Endometrial microvascular endothelial cells (primary cell): Measurements from ENCODE around the gene HIVEP1. TPM values are rescaled to one million over a fixed set of nuclear protein-coding genes. Genes with fewer than 3 reads are reported as not detected.
"Not testable (repeated sequence)": the region's sequence is repeated elsewhere in the genome, so short reads cannot be mapped to it uniquely, and the experiment has no call there.

ENCODE experiments used
- in situ Hi-C: cut with HindIII; loops from 2 replicates; pipeline ENCODE4 v1.10.0; 2017; ENCODE audit warnings: low sequenced_read_pairs, low pct_unique_long_range_greater_than_20kb; ENCODE audit errors: inconsistent ontology term
- total RNA-seq: library from RNA; depleted of rRNA; stranded (reverse); fragments of >200 nt; gene quantifications from one replicate; pipeline ENCODE4 v1.2.3, GENCODE V29; 2015; ENCODE audit errors: inconsistent ontology term

Gene HIVEP1
- total RNA-seq, 1 donor from 2014 or later: 23.0 TPM

DNA sequence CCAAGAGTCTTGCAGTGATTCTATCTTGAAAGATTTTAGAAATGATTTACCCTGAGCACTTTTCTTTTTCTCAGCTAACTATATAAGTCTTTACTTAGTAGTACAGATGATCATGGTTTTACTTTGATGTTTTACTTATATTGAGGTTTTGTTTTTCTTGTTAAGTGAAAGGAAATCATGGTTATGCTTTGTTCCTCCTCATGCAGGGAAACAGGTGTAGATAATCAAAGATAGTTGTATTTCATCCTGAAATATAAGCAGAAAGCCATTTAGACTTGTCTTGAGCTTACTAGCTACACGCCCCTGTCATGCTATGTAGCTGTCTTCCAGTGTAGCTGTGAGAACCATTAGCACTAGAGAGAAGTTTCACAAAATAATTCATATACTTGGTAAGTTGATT, 113.9 kb downstream of the HIVEP1 start:
- in situ Hi-C loops: no loop called here

DNA sequence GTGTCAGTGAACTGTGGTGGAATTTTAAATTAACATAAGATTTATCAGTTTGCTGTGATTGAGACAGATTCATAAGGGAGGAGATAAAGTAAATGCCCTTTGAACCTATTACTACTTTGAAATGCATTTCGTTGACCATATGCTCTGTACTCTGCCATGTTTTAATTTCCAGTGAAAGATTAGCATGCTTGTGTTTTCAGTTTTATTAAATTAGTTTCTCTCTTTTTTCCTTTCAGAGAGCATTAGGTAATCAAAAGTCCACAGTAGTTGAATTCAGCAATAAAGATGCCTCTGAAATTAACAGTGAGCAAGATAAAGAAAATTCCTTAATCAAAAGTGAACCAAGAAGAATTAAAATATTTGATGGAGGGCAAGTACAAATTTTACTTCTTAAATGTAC, 117.4 kb downstream of the HIVEP1 start:
- in situ Hi-C loops: no loop called here

DNA sequence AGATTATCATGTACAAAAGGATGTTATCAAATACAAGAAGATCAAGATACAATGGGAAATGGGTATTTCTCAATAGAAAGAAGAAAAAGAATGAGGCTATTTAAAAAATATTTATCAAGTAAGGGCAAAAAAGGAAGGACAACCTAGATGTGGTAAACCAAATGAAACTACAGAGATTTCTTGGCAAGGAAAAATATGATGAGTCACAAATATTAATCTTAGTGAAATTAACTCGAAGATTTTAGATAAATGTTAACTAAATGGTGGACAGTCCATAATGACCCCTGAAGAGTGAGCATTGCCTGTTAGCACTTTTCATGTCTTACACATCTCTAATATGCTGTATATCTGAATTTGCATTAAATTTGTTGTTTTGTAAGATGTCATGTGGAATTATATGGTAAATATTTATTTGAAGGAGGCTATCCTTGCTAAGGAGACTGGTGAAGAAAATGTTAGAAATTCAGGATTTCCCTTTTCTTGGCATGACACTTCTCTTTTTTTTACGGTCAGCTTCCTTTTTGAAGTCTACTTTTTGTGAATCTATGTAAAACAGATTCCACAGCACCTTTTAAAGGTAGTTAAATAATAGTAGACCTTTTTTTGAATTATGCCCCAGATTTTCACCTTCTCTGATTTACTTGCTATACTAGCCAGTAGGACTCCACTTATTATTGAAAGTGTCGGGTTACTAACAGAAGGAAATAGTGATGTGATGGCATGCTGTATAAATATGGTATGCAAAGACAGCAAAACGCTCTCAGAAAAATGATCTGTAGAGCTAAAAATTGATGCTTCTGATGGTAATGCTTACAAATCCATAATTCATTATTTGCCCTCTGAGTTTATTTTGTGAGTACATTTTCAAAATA, 120.5 kb downstream of the HIVEP1 start:
- in situ Hi-C loops: no loop called here

DNA sequence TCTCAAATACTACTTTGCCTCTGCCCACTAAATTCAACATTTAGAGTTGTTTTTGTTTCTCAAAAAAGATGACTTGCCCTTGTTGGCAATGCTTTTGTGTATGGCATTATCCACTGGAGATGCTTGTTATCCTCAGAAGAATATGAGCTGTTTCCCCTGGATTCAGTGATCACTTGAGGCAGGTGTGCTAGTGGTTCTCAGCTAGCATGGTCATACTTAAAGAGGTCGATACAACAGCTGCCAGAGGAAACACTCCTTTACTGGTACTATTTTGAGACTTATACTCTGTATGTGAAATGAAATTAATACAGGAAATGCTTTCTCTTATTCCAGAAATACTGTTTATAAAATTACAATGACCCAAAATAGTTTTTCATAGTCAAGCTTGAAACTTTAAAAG, 122.5 kb downstream of the HIVEP1 start:
- in situ Hi-C loops: no loop called here

DNA sequence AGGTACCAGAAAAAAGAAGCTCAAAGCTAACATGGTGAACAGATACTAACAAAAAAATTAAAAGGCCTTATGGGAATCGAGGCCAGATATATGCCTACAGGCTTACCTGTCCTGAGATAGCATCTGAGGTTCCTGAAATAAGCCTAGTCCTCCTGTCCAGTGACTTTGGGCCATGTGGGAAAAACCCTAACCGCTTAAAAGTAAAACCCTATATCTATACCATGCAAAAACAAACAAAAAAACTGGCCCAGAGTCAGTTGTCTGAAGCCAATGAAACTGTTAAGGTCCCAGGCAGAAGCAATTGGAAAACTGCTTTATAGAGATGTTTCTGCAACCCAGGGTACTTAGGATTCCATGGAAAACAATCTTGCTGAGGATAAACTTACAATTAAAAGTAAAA, 122.9 kb downstream of the HIVEP1 start:
- in situ Hi-C loops: no loop called here

DNA sequence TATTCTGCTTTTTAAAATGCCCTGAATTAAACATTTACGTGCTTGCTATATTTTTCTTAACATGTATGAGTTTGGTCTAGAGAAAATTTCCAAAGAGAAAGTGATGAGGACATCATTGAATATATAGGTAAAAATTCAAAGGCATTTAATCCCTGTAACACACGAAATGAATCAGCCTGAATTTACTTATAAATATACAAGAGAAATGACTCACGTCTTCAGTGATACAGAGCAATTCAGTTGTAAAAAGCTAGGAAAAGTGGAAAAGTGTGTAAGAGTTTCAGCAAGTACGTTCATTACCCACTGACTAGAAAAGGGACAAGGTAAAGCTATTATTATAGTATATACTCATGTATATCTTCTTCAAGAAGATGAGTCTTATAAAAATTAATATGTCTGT, 124.8 kb downstream of the HIVEP1 start:
- in situ Hi-C loops: no loop called here

DNA sequence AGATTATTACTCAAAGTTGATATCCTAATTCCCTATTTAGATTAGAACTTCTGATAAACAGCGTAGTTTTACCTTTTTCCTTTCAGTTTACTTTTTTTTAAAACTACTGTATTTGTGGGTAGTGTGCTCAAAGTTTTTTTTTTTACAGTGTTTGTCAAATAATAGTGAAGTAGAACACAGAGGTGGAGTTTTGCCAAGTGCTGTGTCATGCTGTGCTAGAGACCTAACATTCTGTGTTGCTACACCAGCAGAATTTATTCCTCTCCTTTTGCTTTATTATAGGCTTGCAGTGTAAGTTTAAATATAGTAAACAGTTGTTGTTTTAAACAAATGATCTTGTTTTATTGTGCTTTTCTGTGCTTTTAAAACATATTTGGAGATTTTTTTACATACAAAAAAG, 125.4 kb downstream of the HIVEP1 start:
- in situ Hi-C loops: no loop called here

DNA sequence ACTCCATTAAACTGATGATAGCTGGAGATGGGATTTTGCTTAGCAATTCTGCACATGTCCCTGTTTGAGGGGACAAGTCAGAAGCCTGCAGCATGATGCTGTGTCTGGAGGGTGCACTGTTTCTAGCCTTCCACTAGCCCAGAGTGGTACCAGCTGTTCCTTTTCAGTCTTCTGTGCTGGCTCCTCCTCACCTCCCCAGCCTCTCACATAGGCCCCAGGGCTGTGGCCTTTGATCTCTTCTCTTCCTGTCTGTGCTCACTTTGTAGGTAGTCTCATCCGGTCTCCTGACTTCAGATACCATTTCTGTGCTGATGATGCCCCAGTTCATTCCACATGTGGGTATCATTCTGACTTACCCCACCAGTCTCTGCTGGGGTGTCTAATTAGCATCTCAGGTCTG, 126.3 kb downstream of the HIVEP1 start:
- in situ Hi-C loops: no loop called here

DNA sequence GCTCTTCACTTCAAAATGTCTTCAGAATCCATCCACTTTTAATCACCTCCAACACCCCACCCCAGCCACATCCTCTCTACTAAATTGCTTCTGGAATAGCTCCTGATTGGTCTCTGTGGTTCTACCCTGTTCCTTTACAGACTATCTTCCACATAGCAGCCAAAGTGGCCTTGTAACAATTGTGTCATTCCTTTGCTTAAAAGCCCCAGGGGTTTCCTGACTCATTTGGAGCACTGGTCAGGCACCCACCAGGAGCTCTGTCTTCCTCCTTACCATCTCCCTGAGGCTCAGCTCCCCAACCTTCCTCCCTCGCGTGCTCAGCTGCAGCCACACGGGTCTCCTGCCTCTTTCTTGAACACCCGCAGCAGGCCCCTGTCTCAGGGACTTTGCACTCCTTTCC, 126.8 kb downstream of the HIVEP1 start:
- in situ Hi-C loops: no loop called here

DNA sequence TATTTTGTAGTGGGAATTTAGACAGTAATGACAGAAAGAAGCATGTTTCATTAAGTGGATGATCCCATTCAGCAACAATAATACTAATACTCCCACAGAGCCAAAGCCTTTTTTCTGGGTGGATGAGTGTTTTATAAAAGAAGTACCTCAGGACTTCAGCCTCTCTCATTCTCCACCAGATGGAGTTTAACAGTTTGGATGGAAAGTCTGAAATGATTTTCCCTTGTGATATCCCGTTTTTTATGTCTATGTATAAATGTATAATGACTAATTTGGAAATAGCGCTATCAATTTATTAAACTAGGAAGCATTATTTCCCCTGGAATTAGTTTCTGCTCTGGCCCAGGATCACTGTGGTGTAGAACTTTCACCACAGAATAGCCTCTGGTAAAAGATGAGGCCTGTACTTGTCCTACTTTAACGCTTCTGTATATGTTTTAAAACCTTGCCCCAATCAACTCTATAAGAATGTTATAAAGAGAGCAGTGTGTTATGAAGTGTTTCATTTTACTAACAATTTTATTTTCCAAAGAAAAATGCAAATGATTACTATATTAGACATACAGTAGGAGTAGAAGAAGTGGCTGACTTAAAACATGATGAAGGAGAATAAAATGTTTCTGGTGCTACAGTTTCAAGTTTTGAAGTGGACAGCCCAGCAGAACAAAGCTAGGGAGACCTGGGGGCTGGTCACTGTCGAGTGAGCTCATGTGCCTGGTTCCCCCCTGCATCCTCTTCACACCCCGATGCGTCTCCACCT, 135.6 kb downstream of the HIVEP1 start:
- in situ Hi-C loops: no loop called here

DNA sequence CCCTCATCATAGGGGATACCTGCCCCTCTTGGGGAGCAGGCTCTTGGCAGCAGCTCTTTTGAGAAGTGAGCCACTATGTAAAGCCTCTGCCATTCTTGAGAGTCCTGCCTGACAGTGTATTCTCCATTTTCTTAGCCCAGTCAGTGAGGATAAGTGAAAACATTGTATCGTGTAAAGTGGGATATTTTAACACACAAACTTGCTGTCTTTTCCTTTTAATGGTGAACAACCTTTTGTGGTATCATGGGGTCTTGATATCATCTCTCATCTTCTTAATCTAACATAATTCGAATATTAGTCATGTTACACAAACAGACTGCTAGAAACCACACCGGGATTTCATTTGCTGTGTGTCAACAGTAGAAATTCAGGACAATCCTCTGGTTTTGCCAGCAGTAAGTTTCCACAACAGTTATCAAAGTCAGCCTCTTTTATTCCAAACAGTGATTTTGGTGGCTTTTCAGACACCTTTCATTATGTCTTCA, 136.2 kb downstream of the HIVEP1 start:
- in situ Hi-C loops: no loop called here

DNA sequence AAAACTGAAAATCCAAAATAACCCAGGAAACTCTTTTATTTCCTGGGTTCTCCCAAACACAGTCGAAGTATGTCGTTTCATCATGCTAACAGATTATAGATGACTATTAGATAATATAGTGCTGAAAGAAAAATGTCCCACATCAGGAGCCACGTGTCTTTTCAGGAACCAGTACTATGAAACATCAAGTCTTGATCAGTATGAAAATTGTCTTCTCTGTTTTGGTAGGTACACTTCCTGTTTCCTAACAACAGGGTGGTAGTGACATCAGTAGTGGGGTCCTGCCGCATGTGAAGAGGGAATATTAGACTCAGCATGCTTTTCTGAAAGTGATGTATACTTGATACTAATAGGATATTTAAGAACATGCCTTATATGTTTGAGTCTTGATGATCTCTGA, 136.7 kb downstream of the HIVEP1 start:
- in situ Hi-C loops: no loop called here

DNA sequence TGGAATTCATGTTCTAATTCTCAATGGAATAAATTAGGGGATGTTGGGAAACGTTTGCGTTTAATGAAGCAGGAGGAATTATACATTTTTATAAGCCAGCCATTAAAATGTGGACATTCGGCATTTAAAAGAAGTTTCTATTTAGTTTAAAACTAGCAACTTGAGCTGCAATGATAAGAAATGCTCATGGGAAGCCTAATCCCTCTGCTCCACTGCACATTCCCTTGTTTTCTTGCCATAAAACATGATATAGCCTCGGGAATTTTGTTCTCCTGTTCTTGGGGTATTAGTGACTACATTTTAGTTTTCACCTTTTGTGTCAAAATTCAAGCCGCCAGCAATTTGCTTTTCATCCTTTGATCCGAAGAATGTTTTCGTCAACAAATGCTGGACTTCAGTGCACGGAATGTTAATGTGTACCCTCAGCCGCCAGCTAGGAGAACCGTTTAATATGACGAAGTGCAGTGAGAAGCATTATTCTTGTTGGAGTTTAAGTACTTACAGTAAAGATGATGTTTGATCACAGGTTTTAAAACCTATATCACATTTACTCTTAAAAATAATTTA, 137.9 kb downstream of the HIVEP1 start:
- in situ Hi-C loops: no loop called here

DNA sequence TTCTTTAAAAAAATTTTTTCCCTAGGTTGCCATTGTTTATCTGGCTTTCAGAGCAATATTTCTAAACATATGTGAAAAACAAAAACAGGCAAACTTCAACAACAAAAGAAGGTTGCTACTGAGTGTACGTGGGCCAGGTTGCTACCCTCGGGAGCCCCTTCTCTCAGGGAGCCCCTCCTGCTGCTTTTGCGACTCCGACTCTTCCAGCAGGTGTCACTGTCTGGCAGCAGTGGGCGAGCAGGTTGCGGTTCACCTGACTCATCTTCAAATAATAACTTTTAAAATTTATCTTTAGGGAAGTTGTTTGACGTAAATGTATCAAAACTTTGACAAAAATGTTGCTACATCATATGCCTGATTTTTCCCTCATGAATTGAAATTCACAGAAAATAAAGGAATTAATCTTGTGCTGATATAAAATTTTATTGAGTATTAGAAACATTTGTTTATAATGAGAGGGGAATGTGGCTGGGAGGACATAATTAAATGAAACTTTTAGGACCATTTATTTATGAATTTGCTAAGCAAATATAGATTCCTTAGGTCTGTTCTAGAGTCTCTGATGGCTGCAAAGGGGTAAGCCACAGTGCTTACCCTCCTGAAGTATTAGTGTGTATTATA, 138.8 kb downstream of the HIVEP1 start:
- in situ Hi-C loops: no loop called here

DNA sequence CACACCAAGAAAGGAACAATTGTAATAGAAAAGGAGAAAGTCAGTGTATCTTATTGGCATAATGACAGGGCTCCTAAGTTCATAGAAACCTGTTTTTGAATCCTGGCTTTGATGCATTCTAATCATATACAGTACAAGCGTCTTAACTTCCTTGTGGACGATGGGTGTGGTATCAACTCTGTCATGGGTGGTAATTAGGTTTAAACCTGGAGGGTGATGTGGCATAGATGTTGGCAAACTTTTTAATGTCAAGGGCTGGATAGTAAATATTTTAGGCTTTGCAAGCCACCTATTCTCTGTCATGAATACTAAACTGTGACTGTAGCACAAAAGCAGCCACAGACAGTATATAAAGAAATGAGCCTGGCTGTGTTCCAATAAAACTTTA, 139.3 kb downstream of the HIVEP1 start:
- in situ Hi-C loops: no loop called here

DNA sequence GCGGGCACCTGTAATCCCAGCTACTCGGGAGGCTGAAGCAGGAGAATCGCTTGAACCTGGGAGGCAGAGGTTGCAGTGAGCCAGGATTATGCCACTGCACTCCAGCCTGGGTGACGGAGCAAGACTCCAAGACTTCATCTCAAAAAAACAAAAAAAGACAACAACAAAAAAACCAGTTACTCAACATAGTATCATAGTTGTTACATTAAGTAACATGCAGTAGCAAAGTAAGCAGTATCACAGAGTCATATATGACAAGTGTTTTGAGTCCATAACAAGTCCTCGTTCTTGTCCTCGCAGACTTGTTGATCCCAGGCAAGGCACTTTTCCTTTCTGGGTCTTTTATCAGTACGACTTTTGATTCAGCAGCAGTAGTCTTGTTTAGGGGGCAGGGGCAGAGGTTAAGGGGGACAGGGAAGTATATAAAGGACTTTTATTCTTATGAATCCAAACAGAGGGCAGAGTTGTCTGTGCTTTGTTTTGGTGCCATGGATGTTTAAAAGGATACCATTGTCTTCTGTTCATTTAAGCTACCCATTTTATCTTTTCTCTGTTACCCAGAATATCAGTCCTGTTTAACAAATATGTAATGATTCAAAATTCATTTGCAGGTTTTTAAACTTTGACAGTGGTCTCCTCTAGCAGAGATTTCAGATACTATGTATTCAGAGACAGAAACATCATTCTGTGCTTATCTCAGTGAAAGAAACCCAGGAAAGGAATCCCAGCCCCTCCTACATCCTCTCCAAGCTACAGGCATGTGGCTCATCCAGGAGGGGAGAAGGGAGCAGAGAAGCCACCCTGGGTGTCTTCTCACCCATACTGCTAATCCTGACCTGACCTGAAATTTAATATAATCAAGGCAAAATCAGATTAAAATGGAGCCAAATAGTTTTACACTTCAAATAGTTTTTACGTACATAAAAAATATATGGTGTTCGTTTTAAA, 140.2 kb downstream of the HIVEP1 start:
- in situ Hi-C loops: no loop called here

DNA sequence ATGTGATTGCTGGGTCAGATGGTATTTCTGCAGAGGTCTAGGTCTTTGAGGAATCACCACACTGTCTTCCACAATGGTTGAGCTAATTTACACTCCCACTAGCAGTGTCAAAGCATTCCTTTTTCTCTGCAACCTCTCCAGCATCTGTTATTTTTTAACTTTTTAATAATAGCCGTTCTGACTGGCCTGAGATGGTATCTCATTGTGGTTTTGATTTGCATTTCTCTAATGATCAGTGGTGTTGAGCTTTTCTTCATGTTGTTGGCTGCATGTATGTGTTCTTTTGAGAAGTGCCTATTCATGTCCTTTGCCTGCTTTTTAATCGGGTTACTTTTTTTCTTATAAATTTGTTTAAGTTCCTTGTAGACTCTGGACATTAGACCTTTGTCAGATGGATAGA, 143.7 kb downstream of the HIVEP1 start:
- in situ Hi-C loops: not testable (repeated sequence)

DNA sequence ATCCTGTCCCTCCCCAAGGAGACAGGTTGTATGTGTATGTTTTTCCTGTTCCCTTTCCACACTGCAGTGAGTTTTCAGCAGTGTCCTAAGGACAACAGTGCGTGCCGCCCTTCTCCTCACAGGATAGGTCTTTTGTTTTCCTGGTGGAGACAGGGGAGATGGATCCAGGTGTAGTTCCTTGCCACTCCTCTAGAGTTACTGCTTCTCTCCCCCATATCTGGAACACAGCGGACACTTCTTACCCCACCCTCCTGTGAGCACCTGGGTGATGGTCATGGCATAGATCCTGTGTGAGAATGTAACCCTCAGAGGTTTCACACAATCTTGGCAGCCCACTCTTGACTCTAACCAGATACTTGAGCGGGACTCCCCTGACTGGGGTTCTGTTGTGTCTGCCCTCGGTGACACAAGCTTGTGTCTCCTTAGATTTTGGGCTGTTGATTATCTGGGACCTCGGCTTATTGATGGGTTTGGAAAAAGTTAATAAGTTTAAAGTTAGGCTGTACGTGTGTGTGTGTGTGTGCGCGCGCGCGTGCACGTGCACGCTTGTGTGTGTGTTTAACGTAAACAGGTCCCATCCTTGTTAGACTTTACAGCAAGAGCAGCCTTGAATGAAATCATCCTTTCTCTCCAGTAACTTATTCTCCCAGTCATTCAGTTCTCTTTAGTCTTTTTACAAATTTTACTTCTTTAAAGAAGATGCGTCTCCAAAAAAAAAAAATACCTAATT, 146.7 kb downstream of the HIVEP1 start:
- in situ Hi-C loops: no loop called here
